ENCODE results near the gene HEY2.

The HEY2 gene

DNA sequence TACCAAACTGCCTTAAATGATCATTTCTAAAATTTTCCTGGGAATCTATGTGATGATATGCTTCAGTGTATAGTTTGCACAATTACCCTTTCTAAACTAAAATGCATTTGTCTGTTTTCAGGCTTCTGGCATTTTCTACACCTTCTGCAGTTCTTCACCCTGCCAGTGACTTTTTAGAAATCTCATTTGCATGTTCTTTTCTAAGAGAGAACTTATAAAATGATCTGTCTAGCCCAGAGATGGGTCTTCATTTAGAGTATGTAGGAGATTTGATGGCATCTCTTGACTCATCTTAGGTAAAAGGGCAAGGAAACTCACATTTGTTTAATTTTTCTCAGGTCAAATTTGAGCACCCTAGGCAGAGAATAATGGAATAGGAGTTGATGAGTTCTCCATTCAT is 59.2 kb downstream of the HEY2 start:
- H3K36me3 Mint-ChIP-seq: peaks cover 19% of the 10 kb centered on the region
- H3K4me3 Mint-ChIP-seq: no peak overlapping the region
- no peaks in the 10 kb centered on the region for H3K9me3 Mint-ChIP-seq (ENCODE audit: low read depth)

DNA sequence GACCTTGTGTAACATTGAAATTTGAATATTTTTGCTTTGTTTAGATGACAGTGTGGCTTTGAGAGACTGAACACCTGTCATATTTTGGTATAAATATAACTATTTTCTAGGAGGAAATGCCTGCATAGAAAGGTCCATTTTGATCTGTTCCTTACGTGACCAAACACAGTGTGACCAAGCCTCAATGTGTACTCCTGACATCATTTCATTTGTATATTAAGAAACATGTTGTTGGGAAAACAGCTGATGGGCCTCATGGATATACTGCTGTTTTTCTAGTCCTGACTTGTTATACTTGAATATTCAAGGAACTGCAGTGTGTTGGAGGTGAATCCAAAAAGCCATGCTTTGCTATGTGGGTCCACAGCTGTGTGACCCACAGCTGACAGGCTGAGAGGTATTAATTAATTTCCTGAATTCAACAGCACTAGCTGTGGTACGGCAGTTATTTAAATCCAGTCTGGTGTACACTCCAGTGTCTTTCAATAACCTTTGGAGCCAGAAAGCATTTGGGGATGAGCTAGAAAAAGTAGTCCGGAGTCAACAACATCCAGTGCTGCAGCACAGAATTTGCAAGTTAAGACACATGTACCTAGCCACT is 60.2 kb downstream of the HEY2 start:
- Mint-ChIP-seq H3K4me1 (ENCODE audit: low read depth) (peaks cover 52% of the 10 kb centered on the region), H3K27ac (no peak overlapping the region), H3K4me3 (no peak overlapping the region), H3K9me3 (ENCODE audit: low read depth) (no peaks in the 10 kb centered on the region), H3K27me3 (no peaks in the 10 kb centered on the region), H3K36me3 (peaks cover 19% of the 10 kb centered on the region)

More for the DNA sequence above, 59.2 kb downstream of the HEY2 start:
- H3K4me1 Mint-ChIP-seq (ENCODE audit: low read depth): peaks cover 56% of the 10 kb centered on the region
- no peaks in the 10 kb centered on the region for H3K27me3 Mint-ChIP-seq
- peak overlapping the region; percentile 46 for H3K27ac Mint-ChIP-seq

DNA sequence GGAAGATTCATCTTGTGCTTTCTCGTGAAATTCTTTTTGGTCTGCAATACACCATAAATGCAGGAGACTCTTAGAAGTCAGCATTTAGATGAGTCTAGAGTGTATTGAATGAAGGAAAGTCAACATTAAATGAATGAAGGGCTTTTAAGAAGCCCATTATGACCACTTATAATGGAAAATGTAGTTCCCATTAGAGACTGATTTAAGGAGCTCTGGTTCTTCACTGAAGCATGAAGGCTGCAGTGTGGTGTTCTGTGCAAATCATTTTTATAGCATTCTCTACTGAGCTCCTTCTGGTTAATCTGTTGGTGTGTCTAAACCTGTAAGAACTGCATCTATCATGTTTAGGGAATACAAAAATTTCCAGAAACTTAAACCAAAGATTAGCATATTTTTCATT is 61.0 kb downstream of the HEY2 start:
- no peak overlapping the region for H3K4me3 Mint-ChIP-seq
- no peaks in the 10 kb centered on the region for H3K27me3 Mint-ChIP-seq
- peaks cover 19% of the 10 kb centered on the region for H3K36me3 Mint-ChIP-seq
- H3K9me3 Mint-ChIP-seq (ENCODE audit: low read depth): no peaks in the 10 kb centered on the region
- peaks cover 53% of the 10 kb centered on the region for H3K4me1 Mint-ChIP-seq (ENCODE audit: low read depth)
- H3K27ac Mint-ChIP-seq: no peak overlapping the region

All from activated naive CD8-positive, alpha-beta T cell (primary cell).